ENCODE measurements around the gene WWC1.
"Not testable (repeated sequence)": the region's sequence is repeated elsewhere in the genome, so short reads cannot be mapped to it uniquely, and the experiment has no call there.

Gene WWC1

DNA sequence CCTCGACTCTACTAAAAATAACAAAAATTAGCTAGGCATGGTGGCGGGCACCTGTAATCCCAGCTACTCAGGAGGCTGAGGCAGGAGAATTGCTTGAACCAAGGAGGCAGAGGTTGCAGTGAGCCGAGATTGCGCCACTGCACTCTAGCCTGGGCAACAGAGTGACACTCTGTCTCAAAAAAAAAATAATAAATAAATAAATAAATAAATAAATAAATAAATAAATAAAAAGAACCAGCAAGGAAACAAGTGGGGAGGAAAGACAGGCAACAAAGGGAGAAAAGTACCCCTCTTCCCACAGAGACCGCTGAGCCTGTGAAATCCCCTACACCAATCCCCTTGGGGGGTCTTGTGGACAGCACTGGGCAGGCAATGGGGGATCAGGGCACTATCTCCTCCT, 4.6 kb upstream of the WWC1 start:
- not testable (repeated sequence) for DNase-seq

DNA sequence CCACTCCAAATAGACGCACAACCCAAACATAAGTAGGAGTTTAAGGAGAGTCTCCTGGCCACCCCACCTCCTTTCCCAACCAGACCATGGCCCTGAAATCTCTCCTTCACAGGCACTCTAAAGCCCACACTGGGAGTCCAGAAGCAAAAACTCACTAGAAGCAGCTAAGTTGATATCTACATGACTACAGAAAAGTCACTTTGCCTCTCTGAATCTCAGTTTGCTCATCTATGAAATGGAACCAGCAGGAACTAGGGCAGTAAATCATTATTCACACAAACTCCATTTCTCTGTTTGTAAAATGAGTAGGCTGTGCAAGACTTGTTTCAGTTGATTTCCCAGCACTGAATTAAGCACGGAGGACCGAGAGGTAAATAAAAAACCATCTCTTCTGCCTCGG, 4.1 kb upstream of the WWC1 start:
- DNase-seq = no peak

DNA sequence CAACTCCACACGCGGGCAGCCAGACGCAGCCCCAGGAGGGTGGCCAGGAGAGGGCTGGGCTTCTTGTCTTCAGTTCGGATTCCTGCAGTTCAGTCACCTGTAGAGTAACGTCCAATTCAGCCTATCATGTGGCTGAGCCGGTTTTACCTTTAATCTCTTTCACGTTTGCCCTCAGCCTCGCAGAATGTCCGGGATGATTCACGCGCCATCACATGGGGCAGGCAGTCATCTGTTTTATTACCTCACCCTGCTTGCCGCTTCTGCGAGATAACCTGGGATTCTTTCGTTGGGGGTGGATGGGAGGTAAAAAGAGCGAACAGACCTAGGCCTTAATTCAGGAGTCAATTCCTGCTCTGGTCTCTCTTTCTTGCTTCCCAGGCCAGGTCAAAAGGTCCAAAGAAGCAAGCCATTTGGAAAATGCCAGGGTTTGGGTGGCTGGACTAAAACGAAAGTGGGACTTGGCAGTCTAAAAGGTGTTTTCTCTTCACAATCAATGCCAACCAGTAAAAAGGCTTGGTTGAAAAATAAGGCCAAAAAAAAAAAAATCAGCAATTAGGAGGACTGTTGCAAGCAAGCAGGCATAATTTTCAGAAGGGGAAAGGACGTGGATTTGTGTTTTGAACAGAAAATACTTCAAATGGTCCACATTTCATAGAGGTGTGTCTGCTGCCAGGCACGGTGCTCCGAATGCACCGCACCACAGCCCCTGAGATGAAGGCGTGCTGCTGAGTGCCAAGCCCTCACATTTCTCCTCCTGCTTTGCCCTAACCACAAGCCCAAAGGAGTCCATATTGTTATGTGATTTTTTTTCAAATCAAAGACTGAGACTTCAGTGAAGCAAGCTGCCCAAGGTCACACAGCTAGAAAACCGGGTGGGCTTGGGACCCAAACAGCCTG, 2.8 kb upstream of the WWC1 start:
- DNase-seq = no peak

DNA sequence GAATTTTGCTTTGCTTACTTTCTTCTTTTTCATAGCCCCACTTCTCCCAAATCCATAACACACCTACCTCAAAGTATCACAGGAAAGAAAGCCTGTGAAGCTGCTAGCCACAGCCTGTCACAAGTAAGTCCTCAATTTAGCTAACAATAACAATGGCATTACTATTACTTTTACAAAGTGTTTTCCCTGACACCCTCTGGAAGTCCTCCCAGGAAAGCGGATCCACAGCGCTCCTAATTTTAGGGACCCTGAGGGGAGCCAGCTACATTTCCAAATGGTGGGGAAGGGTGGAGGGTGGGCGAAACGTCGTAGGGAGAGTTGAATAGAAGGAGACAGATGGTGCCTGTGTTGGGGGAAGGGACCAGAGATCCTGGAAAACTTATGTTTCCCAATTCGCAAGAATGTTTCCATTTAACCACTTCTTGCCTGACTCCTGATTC, 523 bp upstream of the WWC1 start:
- DNase-seq = no peak

DNA sequence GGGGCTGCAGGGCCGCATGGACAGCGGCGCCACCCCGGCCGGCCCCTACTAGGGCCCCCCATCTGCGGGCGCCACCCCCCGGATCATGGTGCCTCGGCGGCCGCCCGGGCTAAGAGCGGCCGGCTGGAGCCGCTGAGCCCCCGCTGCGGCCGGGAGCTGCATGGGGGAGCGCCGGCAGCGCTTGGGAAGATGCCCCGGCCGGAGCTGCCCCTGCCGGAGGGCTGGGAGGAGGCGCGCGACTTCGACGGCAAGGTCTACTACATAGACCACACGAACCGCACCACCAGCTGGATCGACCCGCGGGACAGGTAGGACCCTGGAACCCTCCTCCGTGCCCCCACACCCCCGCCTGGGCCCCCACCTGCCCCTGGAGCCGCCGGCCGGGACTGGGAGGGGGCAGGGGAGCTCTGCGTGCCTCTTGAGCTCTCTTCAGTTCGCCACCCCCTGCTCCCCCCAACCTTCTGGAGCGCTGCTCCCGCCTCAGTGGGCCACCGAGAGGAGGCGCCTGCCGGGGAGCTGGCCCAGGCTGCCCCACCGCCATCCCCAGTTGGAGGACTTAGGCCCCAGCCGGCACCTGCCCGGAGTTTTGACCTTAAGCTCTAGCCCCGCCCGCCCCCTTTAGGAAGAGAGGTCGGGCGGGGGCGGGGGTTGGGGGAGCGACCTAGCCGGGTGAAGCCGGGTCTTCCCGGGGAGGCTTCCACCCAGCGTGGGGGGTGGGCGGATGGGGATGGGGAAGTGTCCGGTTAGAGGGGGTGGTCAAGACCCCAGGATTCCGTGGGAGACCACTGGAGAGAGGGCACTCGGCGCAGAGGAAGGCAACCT, 730 bp downstream of the WWC1 start:
- DNase-seq = peak; percentile 36

DNA sequence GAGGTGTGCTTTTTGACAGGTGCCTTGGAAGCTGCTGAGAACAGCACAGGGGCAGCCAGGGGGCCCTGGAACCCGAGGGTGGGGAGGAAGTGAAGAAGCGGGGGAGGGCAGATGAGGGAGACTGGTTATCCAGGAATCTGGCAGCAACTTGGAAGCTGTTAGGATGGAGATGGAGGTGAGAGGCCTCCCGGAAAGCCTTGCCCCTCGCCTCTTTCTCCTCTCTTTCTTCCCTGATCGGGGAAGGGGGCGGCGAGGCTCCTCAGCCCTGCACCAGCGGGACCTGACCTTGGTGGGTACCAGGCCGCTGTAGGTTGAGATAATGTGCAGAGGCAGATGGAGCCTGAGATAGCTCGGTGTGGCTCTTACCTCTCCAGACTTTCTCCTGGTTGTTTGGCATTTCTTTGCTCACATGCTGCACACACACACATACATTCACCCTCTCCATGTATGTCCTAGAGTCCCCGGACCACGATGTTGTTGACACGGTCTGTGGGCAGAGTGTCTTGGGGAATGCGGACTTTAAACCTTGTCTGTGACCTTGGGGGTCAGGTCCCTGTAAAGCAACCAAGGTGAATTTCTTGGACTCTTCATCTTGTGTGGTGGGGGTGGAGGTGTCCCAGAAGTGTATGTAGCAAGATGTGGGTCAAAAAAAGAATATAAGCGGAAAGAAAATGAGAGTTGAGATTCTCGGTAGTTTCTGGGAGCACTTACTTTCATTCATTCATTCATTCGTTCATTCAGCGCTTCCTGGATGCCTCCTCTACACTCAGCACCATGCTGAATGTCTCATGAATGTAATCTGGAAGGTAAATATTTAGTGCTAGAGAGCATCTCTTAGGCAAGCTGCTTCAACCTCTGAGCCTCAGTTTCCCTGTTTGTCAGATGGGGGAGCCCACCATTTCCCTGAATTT, 1.6 kb downstream of the WWC1 start:
- no peak for DNase-seq

DNA sequence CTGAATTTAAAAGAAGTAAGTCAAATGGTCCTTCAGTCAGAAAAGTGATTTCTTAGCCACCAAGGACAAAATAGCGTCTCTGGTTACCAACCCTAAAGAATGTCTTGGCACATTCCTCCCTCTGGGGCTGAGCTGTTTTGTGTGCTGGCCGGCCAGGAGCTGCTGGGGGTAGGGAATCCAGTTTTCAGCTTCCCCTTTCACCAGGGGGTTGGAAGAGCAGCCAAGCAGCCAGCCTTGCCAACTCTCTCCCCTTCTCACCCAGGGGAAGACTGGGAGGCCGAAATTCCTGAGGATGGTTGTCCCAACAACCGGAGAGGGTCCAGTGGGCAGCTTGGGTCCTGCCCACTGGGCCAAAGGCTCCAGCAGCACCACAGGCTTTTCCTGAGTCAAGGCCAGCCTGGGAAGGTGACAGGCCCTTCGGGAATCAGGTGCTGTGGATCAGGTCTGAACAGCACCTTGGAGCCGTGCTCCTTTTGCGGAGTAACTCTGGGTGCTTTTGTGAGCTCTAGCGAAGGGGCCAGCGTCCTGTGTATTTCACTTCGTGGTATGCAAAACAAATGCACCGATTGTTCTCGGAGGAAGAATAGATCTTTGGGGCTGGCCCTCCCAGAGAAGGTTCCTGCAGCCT, 4.2 kb downstream of the WWC1 start:
- DNase-seq = no peak

DNA sequence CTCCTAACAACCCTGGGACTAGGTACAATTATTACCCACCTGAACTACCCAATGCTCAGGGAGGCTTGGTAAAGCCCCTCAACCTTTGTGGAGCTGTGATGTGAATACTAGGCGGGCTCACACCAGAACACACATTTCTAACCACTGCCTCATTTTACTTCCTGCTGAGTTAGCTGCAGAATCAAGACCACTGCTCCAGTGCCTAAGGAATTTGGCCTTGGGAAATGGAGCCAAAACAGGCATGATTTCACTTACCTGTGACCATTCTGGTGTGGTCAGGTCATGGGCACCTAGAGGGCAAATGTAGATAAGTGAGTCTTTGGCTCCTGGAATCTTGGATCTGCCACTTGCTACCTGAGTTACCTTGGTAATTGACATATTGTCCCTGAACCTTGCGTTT, 5.2 kb downstream of the WWC1 start:
- DNase-seq = no peak

DNA sequence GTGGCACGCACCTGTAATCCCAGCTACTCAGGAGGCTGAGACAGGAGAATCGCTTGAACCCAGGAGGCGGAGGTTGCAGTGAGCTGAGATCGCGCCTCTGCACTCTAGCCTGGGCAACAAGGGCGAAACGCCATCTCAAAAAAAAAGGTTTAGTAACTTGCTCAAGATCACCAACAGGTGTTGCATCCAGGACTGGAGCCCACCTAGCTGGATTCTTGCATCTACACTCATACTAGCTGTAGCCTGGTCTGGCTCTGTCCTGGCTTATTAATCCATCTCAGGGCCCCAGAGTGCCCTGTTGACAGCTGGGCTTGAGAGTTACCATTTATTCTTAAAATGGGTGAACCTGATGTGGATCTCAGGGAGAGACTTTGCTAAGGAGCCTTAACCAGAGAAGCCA, 7.5 kb downstream of the WWC1 start:
- no peak for DNase-seq

DNA sequence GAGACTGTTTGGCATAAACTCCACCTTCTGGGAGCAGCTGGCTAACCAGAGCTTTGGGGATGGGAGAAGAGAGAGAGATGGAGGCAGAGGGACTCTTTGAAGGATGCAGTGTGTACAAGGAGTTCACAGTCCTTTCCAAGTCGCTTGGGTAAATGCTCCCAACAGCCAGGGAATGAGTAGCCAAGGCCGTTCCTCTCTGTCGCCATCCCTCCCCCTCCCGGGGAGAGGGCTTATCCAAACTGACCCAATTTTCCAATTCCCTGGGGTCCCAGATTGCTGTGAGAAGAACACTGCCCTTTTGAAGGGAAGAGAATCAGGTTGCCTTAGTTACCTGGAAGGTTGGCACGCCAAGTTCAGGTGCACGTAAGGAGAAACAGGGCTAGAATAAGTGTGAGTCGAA, 7.9 kb downstream of the WWC1 start:
- DNase-seq = no peak

DNA sequence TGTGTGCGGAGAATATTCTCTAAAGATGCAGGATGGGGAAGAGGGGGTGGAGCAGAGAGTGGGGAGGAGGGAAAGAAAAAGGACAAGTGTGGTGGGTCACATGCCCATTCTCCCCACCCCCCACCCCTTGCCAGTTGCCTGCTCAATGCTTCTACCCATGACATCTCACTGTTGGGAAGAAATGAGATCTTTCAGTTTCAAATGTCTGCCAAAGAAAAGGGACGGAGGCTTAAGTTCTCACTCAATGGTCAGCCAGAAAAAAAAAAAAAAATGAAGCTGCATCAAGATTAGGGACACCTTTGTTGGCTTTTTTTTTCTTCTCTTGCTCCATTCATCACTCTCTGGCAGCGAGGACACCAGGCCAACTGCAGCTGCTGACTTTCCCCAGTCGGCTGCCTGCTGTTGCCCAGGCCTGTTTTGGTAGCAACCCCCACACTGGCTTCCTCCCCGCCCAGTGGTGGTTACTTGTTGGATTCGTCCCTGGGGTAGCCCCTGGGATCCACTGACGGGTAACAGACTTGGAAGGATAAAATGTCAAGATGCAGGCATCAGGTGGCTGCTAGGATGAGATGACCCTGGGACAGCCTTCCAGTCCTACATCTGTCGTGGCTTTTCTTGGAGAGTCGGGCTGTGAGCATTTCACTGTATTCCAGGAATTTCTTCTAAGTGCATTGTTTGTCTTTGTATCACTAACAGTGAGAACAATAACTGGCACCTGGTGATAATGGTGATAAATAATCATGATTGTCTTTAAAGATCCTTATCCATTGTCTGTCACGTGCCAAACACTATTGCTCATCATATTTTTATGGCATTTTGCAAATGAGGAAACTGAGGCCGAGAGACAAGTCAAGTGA, 9.1 kb downstream of the WWC1 start:
- DNase-seq = no peak

DNA sequence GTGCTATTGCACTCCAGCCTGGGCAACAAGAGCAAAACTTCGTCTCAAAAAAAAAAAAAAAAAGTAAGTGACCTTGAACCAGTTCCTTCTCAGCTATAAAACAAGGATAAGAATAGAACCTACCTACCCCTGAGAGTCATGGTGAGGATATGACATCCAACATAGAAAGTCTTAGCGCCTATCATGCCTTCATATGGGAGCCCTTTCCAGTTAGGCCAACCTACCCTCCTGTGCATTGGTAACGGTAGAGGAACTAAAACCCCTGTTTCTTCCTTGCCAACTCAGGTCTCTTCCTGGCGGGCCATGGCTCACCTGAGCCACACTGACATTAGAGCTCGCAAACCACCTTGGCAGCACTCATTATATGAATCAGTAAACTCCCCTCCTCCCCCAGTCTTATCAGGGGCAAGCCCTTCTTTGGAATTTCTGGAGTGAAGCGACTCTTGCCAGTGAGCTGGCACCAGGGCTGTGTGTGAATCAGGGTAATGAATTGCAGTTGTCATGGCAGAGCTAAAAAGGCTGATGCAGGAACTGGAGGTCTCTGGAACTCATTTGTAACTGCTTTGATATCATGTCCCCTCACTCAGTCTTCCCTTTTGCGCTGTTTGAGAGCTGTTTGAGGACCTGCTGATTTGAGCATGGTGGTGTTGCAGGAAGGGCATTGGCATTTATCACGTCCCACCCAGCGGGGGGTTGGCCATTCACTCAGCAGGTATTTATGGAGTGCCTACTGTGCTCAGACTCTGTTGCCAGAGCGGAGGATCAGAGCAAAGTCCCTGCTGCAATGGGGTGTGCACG, 10.3 kb downstream of the WWC1 start:
- DNase-seq = peak; percentile 68

DNA sequence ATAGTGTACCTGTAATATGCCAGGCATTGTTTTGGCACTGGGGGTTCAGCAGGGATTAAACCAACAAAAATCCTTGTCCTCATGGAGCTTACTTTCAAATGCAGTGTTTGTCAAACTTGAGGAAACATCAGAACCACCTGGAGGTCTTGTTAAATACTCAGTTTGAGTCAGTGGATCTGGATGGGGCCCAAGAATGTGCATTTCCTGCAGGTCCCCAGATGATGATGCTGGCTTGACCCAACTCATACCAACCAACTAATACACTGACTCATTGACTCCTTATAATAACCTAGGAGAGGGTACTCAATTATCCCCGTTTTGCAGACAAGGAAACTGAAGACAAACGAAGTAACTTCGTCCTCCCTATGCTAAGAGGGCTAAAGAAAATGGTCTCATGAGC, 11.3 kb downstream of the WWC1 start:
- DNase-seq = no peak

DNA sequence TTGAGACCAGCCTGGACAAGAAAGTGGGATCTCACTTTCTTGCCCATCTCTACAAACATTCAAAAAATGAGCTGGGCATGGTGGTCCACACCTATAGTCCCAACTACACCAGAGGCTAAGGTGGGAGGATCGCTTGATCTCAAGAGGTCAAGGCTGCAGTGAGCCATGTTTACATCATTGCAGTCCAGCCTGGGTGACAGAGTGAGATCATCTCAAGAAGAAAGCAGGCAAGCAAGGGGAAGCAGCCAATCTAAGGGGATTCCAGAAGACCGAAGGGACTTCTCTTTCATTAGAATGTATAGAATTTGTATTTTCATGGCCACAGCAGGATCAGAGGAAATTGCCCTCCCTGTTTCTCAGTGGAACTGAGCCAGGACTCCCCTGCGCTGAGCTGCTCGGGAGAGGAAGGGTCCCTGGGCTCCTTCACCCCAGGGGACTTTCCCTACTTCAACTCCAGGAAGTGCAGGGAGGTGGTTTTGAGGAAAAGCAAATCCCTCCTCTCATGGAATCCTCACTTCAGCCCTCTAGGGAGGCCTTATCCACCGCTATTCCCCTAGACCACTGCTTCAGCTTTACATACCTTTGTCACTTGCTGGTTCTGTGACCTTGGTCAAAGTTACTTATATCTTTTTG, 12.1 kb downstream of the WWC1 start:
- no peak for DNase-seq

DNA sequence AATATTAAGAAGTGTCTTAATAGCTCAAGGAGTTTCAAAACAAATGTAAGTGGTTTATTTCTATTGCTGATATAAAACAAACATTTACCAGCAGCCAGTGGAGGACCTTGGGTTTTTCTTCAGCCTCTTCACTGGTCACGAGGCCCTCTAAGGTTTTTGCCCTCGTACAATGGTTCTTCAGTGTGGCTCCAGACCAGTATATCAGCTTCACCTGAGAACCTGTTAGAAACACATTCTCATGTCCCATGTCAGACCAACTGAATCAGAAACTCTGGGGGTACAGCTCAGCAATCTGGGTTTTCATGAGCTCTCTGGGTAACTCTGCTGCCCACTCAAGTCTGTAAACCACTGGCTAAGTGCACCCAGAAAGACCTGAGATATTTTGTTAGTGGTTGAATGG, 12.9 kb downstream of the WWC1 start:
- DNase-seq = no peak

DNA sequence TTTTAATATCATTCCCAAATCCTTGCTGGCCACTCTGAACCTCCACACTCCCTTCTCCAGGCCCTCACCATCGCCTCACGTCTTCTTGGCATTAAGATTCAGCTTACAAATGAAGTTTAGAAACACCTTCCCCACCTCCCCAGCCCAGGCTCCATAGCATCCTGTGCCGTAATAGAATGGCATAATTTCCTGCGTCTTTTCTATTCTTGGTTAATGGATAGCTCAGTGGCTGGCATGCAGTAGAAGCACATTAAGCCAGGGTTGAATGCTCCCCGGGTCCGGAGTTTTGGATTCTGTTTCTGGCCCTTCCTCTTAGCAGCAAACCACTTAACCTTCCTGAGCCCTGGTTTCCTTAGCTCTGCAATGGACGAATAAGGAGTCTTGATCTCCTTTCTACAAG, 13.8 kb downstream of the WWC1 start:
- DNase-seq = no peak

DNA sequence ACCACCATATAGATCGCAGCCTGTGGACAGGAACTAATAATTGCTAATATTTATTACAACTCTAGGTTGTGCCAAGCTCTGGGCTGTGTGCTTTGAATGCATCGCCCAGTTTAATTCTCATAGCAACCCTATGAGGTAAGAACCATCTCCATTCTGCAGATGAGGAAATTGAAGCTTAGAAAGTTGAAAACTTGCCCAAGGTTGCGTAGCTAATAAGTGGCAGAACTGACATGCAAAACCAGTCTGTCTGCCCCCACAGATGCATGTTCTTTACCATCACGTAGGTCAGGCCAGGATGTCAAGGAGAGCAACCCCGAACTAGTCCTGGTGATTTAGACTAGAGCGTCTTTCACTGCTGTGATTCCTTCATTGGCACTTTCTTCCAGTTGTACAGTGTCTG, 15.6 kb downstream of the WWC1 start:
- DNase-seq = no peak

DNA sequence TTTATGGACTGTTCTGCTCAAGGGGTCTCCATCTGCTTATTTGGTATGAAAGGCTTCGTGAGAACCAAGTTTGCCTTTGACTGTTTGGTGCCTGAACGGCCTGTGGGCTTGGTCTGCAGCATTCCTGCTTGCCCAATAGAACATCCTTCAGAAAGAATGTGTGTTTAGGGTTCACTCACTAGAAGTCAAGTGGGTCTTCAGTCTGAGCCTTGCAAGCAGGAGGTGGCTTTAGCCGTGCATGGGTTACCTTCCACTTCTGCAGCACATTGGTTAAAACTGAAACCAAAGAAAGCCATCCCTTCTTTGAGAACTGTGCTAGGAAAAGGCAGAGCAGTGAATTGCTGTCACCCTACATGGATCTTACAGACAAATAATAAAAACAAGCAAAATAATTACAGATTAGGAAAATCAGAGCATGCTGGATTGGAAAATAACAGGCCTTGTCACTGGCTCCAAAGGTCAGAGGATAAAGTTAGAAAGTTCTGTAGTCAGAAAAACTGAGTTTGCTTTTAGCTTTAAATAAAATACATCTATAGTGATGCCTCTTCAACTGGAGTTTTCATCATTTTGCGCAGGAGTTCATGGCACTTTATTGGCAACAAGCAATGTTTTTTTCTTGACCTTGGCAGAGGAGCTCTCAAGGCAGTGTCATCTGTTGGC, 16.6 kb downstream of the WWC1 start:
- DNase-seq = no peak

DNA sequence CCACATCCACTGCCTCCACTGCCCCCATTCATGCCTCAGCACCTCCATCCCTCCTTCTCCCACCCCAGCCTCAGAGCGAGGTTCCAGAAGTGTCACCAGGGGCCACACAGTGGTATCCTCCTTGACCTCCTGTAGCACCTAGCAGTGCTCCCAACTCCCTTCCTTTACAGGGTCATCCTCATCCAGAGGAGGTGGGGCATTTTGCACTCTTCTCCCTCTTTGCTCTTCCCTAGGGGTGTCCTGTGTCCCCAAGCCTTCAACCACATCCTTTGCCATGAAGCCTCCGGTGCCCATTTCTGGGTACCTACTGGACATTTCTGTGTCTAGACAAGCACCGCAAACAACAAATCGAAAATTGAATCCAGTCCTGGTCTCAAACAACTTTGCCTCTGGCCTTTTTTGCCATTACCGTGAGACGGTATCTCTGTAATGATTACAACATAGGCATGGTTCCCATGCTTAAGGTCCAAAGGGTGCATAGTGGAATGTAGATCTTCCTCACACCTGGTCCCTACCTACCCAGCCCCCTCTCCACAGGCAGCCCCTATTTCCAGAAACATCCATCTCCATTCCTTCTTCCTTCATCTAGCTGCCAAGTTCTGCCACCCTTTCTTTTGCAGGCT, 17.6 kb downstream of the WWC1 start:
- no peak for DNase-seq
